Right lobe of liver (tissue), 6 donors: ENCODE measurements around the gene BMPER. TPM values are rescaled to one million over a fixed set of nuclear protein-coding genes. Genes with fewer than 3 reads are reported as not detected.

Experiments
- ATAC-seq, 4 donors: fragments of 200-7000 bp; cut with Tn5 transposase; one replicate each; pipeline ENCODE4 v1.9.1; 2020; ENCODE audit warnings: mild to moderate bottlenecking in 4 of 4, moderate library complexity in 4 of 4
- DNase-seq, 3 donors: peaks; one replicate each; pipeline ENCODE4 v3.0.0-alpha.2; 2020
- H3K27ac ChIP-seq, 3 donors: fragments of 200-600 bp; one replicate each; pipeline ENCODE4 v1.8.0; 2022
- H3K27me3 ChIP-seq, 2 donors: fragments of 200-600 bp; one replicate each; pipeline ENCODE4 v1.8.0; 2022
- H3K36me3 ChIP-seq, 4 donors: fragments of 200-600 bp; sonication (generic) in 1 of 4; one replicate each; pipeline versions ENCODE4 v1.5.1 to v1.8.0; 2017 to 2022; ENCODE audit warnings: control low read depth in 1 of 4
- H3K4me1 ChIP-seq, 4 donors: fragments of 200-600 bp; sonication (generic) in 1 of 4; one replicate each; pipeline versions ENCODE4 v1.5.1 to v1.8.0; 2017 to 2022; ENCODE audit warnings: control low read depth in 1 of 4
- H3K4me3 ChIP-seq, 3 donors: fragments of 200-600 bp; one replicate each; pipeline ENCODE4 v1.8.0; 2022
- H3K9me3 ChIP-seq, 4 donors: fragments of 200-600 bp; sonication (generic) in 1 of 4; one replicate each; pipeline versions ENCODE4 v1.5.1 to v1.8.0; 2017 to 2022; ENCODE audit warnings: control low read depth in 1 of 4
- POLR2A ChIP-seq: fragments of 450-650 bp; IDR thresholded peaks from one replicate; pipeline ENCODE4 v1.6.1; 2017; ENCODE audit warnings: antibody characterized with exemption, mild to moderate bottlenecking
- WGBS: methylation state at CpG from one replicate; pipeline ENCODE4 v1.1.6; 2018; ENCODE audit warnings: low coverage, low lambda C conversion rate; ENCODE audit not compliant: insufficient coverage; ENCODE audit errors: missing lambda C conversion rate; 5-methylcytosine and 5-hydroxymethylcytosine counted together
- intact Hi-C, 2 donors: fragments of 100-400 bp; cut with DNase I; formaldehyde crosslinking; loops; one replicate each; pipeline versions ENCODE4 v1.11.2 to v1.14.1; 2022
- total RNA-seq, 6 experiments: library from RNA; depleted of rRNA in 2 of 6; stranded (reverse); fragments of >200 nt in 2 of 6; fragmentation: NEBNext Ultra II Directional in 3 of 6; extraction: Animal tissue kit (Norgen Biotek cat#: 25700) in 3 of 6; gene quantifications; one replicate each; pipeline versions ENCODE4 v1.1.0 to v1.2.4, GENCODE V29; 2016 to 2023
- TF ChIP-seq, protein P1 (sequence below), 4 donors: fragments of 200-600 bp in 3 of 4; fragments of 450-650 bp in 1 of 4; IDR thresholded peaks; one replicate each; pipeline versions ENCODE4 v1.5.1 to v1.8.0; 2016 to 2022; ENCODE audit warnings: antibody characterized with exemption in 4 of 4, mild to moderate bottlenecking in 2 of 4
- donor health status: DM: no; HTN: yes; CAD: no.
- donor health status: DM: no; HTN: no; CAD: no.
- donor health status: DM: no; HTN: no; CAD: no.
- donor health status: DM: no; HTN: yes; CAD: no.
- donor health status: DM: no; HTN: yes; CAD: no.

BMPER gene
- total RNA-seq, 6 experiments from 2014 or later: 5.8 to 17.1 (median 10.4) TPM

DNA sequence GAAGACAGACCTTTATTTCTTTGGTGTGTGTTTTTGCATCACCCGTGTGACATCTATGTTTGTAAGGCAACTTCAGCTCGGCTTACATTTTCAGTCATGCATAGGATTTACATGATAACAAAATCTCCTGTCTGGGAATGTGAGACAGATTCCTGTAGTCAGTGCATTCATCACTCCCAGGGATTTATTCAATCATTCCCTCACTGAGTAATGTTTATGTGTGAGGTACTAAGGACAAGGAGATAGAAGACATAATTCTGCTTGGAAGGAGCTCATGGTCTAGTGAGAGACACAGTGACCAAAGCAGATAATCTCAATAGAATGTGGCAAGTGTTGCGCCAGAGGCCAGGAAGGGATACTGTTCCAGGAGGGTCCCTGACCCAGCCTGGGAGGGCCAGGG, 35.2 kb upstream of the BMPER start:
- DNase-seq (no peak), ATAC-seq (no peak)
- intact Hi-C loops: no loop called here
- no peak overlapping the region for H3K27ac ChIP-seq
- WGBS: 69% methylated on average over 3 of the region's 3 CpGs
- no peaks in the 10 kb centered on the region for H3K27me3 ChIP-seq
- H3K9me3 ChIP-seq: no peaks in the 10 kb centered on the region
- no peak overlapping the region for H3K4me3 ChIP-seq
- no peaks in the 10 kb centered on the region for H3K4me1 ChIP-seq
- H3K36me3 ChIP-seq: no peaks in the 10 kb centered on the region
- TF ChIP-seq, protein P1, sequence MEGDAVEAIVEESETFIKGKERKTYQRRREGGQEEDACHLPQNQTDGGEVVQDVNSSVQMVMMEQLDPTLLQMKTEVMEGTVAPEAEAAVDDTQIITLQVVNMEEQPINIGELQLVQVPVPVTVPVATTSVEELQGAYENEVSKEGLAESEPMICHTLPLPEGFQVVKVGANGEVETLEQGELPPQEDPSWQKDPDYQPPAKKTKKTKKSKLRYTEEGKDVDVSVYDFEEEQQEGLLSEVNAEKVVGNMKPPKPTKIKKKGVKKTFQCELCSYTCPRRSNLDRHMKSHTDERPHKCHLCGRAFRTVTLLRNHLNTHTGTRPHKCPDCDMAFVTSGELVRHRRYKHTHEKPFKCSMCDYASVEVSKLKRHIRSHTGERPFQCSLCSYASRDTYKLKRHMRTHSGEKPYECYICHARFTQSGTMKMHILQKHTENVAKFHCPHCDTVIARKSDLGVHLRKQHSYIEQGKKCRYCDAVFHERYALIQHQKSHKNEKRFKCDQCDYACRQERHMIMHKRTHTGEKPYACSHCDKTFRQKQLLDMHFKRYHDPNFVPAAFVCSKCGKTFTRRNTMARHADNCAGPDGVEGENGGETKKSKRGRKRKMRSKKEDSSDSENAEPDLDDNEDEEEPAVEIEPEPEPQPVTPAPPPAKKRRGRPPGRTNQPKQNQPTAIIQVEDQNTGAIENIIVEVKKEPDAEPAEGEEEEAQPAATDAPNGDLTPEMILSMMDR (IDR thresholded peaks at IDR 0.05): no peak
- no peak for TF ChIP-seq POLR2A

GRCh38 chr7:33872870-33873269, 32.5 kb upstream of the BMPER start:
- H3K9me3 ChIP-seq: no peaks in the 10 kb centered on the region
- no peak for DNase-seq
- H3K4me1 ChIP-seq: no peaks in the 10 kb centered on the region
- 83% methylated on average over 2 of the region's 4 CpGs for WGBS
- H3K27me3 ChIP-seq: no peaks in the 10 kb centered on the region
- TF ChIP-seq POLR2A: no peak
- TF ChIP-seq, protein P1 (IDR thresholded peaks at IDR 0.05): no peak
- intact Hi-C loops: no loop called here
- no peak overlapping the region for H3K4me3 ChIP-seq
- H3K36me3 ChIP-seq: no peaks in the 10 kb centered on the region
- H3K27ac ChIP-seq: no peak overlapping the region
- no peak for ATAC-seq

GRCh38 chr7:33873518-33873917, 31.8 kb upstream of the BMPER start:
- DNase-seq (no peak), ATAC-seq (no peak)
- Histone ChIP-seq H3K4me1 (no peaks in the 10 kb centered on the region), H3K36me3 (no peaks in the 10 kb centered on the region), H3K4me3 (no peak overlapping the region), H3K9me3 (no peaks in the 10 kb centered on the region), H3K27me3 (no peaks in the 10 kb centered on the region), H3K27ac (no peak overlapping the region)
- 100% methylated on average over 1 of the region's 1 CpG for WGBS
- intact Hi-C loops: no loop called here
- TF ChIP-seq, protein P1 (IDR thresholded peaks at IDR 0.05): no peak
- no peak for TF ChIP-seq POLR2A

DNA sequence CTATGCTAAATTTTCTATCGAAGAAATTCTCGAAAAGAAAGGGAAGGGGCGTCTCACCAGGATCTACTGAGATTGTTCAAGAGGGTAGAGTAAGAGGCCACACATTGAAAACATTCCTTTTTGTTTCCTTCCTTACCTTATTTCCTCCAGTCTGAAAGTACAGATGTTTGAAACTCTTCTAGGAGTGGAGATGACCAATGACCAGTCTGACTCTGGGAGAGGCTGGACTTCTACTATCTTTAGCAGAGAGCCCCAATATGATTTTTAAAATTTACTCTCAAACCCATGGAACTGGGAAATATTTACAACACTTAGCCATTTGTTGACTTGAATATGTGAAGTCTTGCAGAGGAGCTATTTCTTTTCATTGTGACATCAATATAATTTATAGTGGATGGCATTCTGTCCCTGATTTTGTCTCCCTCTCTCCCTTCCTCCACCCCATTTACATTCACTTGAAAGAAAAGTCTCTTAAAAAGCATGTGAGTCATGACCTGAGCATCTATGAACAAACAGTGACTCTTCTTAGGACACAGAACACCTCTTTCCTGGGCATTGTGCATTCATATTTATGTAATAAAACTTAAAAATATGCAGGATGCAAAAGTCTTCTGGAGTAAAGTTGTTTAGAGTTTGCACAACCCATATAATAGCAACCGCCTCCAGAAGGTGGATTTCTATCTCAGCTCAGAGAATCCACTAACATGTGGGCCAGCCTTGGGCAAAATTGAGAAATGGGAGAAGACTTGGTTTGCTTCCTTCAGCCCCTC, 31.2 kb upstream of the BMPER start:
- DNase-seq (no peak), ATAC-seq (no peak)
- intact Hi-C loops: no loop called here
- no peaks in the 10 kb centered on the region for H3K4me1 ChIP-seq
- H3K27ac ChIP-seq: no peak overlapping the region
- H3K4me3 ChIP-seq: no peak overlapping the region
- H3K36me3 ChIP-seq: no peaks in the 10 kb centered on the region
- WGBS: 79% methylated on average over 3 of the region's 4 CpGs
- no peak for TF ChIP-seq POLR2A
- TF ChIP-seq, protein P1 (IDR thresholded peaks at IDR 0.05): no peak
- H3K9me3 ChIP-seq: no peaks in the 10 kb centered on the region
- H3K27me3 ChIP-seq: no peaks in the 10 kb centered on the region
